ENCODE measurements around the gene CLDN7. TPM values are rescaled to one million over a fixed set of nuclear protein-coding genes. Genes with fewer than 3 reads are reported as not detected.

Gene CLDN7
- total RNA-seq, 4 donors from 2014 or later = 108 to 161 (median 144) TPM

DNA sequence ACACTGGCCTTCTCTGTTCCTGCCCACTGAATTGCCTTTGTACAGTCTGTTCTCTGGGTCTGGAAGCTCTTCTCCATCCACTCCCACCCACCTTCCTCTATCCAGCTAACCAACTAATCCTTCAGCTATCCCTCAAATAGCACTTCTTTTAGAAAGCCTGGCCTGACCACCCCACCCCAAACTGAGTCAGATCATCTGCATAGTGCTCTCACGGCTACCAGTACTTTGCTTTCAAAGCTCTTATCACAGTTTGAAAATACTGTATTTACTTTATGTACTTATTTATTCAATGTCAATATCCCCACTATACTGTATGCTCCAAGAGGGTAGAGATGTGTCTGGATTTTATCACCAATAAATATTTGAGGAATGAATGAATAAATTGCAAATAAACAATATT, 4.5 kb upstream of the CLDN7 start:
- no peaks in the 10 kb centered on the region for H3K27me3 ChIP-seq

DNA sequence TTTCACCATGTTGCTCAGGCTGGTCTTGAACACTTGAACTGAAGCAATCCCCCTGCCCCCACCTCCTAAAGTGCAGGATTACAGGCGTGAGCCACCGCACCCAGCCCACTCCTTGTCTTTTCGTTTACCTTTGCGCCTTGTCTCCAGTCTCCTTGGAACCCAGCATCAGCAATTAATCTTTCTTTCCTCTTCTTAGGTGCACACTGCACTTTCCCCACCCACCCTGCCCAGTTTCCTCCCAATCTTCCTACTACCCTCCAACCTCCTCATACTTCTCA, 1.5 kb upstream of the CLDN7 start:
- intact Hi-C loops (cut with DNase I) = no loop called here
- H3K27ac ChIP-seq = peak overlapping the region in 2 of 3 donors; percentile 44 to 69
- H3K36me3 ChIP-seq = peaks cover 4 to 5% of the 10 kb centered on the region in 2 donors
- peak overlapping the region in 1 of 3 donors; percentile 68 for H3K4me3 ChIP-seq (replicated peaks in 1 of 3)
- H3K27me3 ChIP-seq = no peaks in the 10 kb centered on the region
- peaks cover 9 to 28% of the 10 kb centered on the region in 2 donors for H3K4me1 ChIP-seq
- 63 to 65% methylated on average over 4 of the region's 4 CpGs for WGBS, 2 donors
- DNase-seq = no peak
- TF ChIP-seq, protein P1, sequence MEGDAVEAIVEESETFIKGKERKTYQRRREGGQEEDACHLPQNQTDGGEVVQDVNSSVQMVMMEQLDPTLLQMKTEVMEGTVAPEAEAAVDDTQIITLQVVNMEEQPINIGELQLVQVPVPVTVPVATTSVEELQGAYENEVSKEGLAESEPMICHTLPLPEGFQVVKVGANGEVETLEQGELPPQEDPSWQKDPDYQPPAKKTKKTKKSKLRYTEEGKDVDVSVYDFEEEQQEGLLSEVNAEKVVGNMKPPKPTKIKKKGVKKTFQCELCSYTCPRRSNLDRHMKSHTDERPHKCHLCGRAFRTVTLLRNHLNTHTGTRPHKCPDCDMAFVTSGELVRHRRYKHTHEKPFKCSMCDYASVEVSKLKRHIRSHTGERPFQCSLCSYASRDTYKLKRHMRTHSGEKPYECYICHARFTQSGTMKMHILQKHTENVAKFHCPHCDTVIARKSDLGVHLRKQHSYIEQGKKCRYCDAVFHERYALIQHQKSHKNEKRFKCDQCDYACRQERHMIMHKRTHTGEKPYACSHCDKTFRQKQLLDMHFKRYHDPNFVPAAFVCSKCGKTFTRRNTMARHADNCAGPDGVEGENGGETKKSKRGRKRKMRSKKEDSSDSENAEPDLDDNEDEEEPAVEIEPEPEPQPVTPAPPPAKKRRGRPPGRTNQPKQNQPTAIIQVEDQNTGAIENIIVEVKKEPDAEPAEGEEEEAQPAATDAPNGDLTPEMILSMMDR (IDR thresholded peaks at IDR 0.05) = no peak
- TF ChIP-seq POLR2A (IDR thresholded peaks at IDR 0.05) = no peak
- no peaks in the 10 kb centered on the region for H3K9me3 ChIP-seq

More for the DNA sequence above, 4.5 kb upstream of the CLDN7 start:
- TF ChIP-seq POLR2A (IDR thresholded peaks at IDR 0.05) = no peak
- TF ChIP-seq, protein P1 (IDR thresholded peaks at IDR 0.05) = no peak
- no peak overlapping the region for H3K4me3 ChIP-seq (replicated peaks in 1 of 3)
- 77 to 81% methylated on average over 1 of the region's 1 CpG for WGBS, 2 donors
- no peak for DNase-seq
- H3K27ac ChIP-seq = no peak overlapping the region
- H3K9me3 ChIP-seq = no peaks in the 10 kb centered on the region
- H3K36me3 ChIP-seq = no peaks in the 10 kb centered on the region
- intact Hi-C loops (cut with DNase I) = no loop called here
- peaks cover 0 to 7% of the 10 kb centered on the region in 2 donors for H3K4me1 ChIP-seq

DNA sequence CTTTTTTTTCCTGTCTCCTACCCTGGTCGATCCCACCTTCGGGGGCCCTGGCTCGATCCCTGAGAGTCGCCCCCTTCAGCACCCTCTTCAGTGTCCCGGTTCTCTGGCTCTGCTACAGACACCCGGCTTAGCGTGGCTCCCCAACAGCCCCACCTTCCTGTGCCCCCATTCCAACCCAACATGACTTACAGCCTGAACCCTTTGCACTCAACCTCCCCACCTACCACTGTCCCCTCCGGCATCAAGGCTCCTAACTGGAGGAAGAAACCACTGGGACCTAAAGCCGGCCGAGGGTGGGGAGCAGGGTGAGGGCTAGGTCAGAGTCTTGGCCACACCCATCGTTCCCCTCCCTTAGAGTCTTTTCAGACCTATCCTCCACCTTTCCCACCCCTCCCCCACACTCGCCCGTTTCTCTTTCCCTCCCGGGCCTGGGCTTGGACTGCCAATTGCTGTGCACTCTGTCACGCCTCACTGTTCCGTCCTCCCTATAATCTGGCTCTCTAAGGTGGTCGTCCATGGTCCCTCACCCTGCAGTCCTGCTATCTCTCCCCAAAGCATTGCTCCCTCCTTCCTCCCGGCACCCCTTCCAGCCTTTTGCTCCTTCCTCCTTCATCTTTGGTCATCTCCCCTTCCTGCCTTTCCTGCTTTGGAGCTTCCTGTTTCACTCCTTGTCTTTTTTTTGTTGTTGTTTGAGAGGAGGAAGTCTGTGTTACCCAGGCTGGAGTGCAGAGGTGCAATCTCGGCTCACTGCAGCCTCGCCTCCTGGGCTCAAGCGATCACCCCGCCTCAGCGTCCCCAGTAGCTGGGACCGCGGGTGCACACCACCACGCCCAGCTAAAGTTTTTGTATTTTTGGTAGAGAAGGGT, 890 bp upstream of the CLDN7 start:
- intact Hi-C loops (cut with DNase I) = no loop called here
- no peaks in the 10 kb centered on the region for H3K27me3 ChIP-seq
- WGBS, 2 donors = 10 to 11% methylated on average over 26 of the region's 26 CpGs
- peaks cover 7% of the 10 kb centered on the region in 2 donors for H3K36me3 ChIP-seq
- peak in 1 of 2 donors; percentile 14 for TF ChIP-seq POLR2A (IDR thresholded peaks at IDR 0.05)
- TF ChIP-seq, protein P1 (IDR thresholded peaks at IDR 0.05) = no peak
- peak overlapping the region; percentile 44 to 75 (median 69) for H3K27ac ChIP-seq
- peak overlapping the region; percentile 68 to 83 (median 70) for H3K4me3 ChIP-seq (replicated peaks in 1 of 3)
- peaks cover 9 to 28% of the 10 kb centered on the region in 2 donors for H3K4me1 ChIP-seq
- DNase-seq = peak; percentile 82 to 85
- no peaks in the 10 kb centered on the region for H3K9me3 ChIP-seq

DNA sequence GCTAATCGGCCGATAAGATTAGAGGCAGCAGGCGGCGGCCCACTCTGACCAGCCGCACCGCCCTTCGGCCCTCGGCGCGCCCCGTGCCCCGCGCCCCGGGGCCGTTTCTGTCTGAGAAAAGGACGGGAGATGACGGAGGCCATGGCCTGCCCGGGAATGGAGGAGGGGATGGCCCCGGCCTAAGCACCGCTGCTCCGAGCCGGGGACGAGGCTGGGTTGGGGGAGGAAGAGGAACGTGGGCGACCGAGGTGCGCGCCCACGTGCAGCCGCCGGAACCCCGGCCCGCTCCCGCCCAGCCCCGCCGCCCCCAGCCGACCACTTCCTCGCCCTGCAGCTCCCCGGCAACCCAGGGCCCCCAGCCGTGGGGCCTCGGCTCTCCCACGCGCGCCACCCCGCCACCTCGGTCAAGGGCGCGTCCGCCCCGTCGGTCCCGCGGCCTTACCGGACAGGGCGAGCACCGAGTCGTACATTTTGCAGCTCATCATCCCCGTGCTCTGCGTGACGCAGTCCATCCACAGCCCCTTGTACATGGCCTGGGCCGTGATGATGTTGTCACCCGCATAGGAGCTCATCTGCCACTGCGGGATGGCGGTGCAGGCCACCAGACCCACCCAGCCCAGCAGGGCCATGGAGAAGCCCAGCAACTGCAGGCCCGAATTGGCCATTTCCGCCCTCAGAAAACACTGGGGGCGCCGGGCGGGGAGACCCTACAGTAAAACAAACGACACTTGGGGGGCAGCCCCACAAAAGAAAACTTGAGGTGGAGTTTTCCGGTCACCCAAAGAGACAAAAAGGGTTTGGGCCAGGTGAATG, 693 bp downstream of the CLDN7 start:
- intact Hi-C loops (cut with DNase I) = no loop called here
- Histone ChIP-seq H3K4me1 (peaks cover 9 to 28% of the 10 kb centered on the region in 2 donors), H3K36me3 (peaks cover 10 to 17% of the 10 kb centered on the region in 2 donors), H3K4me3 (replicated peaks in 1 of 3) (peak overlapping the region; percentile 68 to 92 (median 78)), H3K27ac (peak overlapping the region; percentile 74 to 93 (median 84)), H3K9me3 (no peaks in the 10 kb centered on the region), H3K27me3 (no peaks in the 10 kb centered on the region)
- TF ChIP-seq, protein P1 (IDR thresholded peaks at IDR 0.05) = no peak
- no peak for TF ChIP-seq POLR2A (IDR thresholded peaks at IDR 0.05)
- WGBS, 2 donors = 7 to 15% methylated on average over 10 to 20 of the region's 71 CpGs
- DNase-seq = peak; percentile 21 to 24

All from thyroid gland (tissue), 4 donors.